Measurements from ENCODE around the gene HIPK2.

Gene HIPK2

GRCh38 chr7:139600306-139600705, 177.5 kb downstream of the HIPK2 start:
- DNase-seq (ENCODE audit: extremely low read depth in 1 of 2, low read depth in 1 of 2), result no peak

- no peak for DNase-seq (ENCODE audit: extremely low read depth in 1 of 2, low read depth in 1 of 2)
Observed at GRCh38 chr7:139598642-139599041, 179.2 kb downstream of the HIPK2 start.

- DNase-seq (ENCODE audit: extremely low read depth in 1 of 2, low read depth in 1 of 2), result no peak
Observed at GRCh38 chr7:139597028-139597427, 180.8 kb downstream of the HIPK2 start.

GRCh38 chr7:139596626-139597025, 181.2 kb downstream of the HIPK2 start:
- DNase-seq (ENCODE audit: extremely low read depth in 1 of 2, low read depth in 1 of 2), result no peak

GRCh38 chr7:139595806-139596205, 182.0 kb downstream of the HIPK2 start:
- DNase-seq (ENCODE audit: extremely low read depth in 1 of 2, low read depth in 1 of 2), result no peak

GRCh38 chr7:139594911-139595476, 182.8 kb downstream of the HIPK2 start:
- no peak for DNase-seq (ENCODE audit: extremely low read depth in 1 of 2, low read depth in 1 of 2)

- no peak for DNase-seq (ENCODE audit: extremely low read depth in 1 of 2, low read depth in 1 of 2)
Observed at GRCh38 chr7:139594090-139594489, 183.7 kb downstream of the HIPK2 start.

GRCh38 chr7:139592801-139593461, 184.9 kb downstream of the HIPK2 start:
- DNase-seq (ENCODE audit: extremely low read depth in 1 of 2, low read depth in 1 of 2), result no peak

GRCh38 chr7:139591550-139592195, 186.1 kb downstream of the HIPK2 start:
- no peak for DNase-seq (ENCODE audit: extremely low read depth in 1 of 2, low read depth in 1 of 2)

GRCh38 chr7:139589474-139589873, 188.3 kb downstream of the HIPK2 start:
- DNase-seq (ENCODE audit: extremely low read depth in 1 of 2, low read depth in 1 of 2), result no peak

GRCh38 chr7:139588632-139589031, 189.2 kb downstream of the HIPK2 start:
- DNase-seq (ENCODE audit: extremely low read depth in 1 of 2, low read depth in 1 of 2), result no peak

- no peak for DNase-seq (ENCODE audit: extremely low read depth in 1 of 2, low read depth in 1 of 2)
Observed at GRCh38 chr7:139587535-139587934, 190.3 kb downstream of the HIPK2 start.

GRCh38 chr7:139586286-139586685, 191.5 kb downstream of the HIPK2 start:
- no peak for DNase-seq (ENCODE audit: extremely low read depth in 1 of 2, low read depth in 1 of 2)

GRCh38 chr7:139585042-139585441, 192.8 kb downstream of the HIPK2 start:
- no peak for DNase-seq (ENCODE audit: extremely low read depth in 1 of 2, low read depth in 1 of 2)

- DNase-seq (ENCODE audit: extremely low read depth in 1 of 2, low read depth in 1 of 2), result no peak
Observed at GRCh38 chr7:139583826-139584553, 193.8 kb downstream of the HIPK2 start.

GRCh38 chr7:139582671-139583155, 195.1 kb downstream of the HIPK2 start:
- DNase-seq (ENCODE audit: extremely low read depth in 1 of 2, low read depth in 1 of 2), result no peak

GRCh38 chr7:139582130-139582650, 195.6 kb downstream of the HIPK2 start:
- DNase-seq (ENCODE audit: extremely low read depth in 1 of 2, low read depth in 1 of 2), result no peak

- DNase-seq (ENCODE audit: extremely low read depth in 1 of 2, low read depth in 1 of 2), result no peak
Observed at GRCh38 chr7:139580435-139580834, 197.4 kb downstream of the HIPK2 start.

- DNase-seq (ENCODE audit: extremely low read depth in 1 of 2, low read depth in 1 of 2), result no peak
Observed at GRCh38 chr7:139576179-139576973, 201.4 kb downstream of the HIPK2 start.

GRCh38 chr7:139575338-139575680, 202.5 kb downstream of the HIPK2 start:
- no peak for DNase-seq (ENCODE audit: extremely low read depth in 1 of 2, low read depth in 1 of 2)
